Memory B cell (primary cell): ENCODE results near the gene ABCC4.
A peak's percentile ranks its signal among the peaks of the same experiment; 100 is the strongest.

Source experiments
- ATAC-seq: fragments of 150-1000 bp; cut with Tn5 transposase; 2 replicates; pipeline ENCODE4 v1.10.0; 2021; ENCODE audit warnings: low read depth, mild to moderate bottlenecking, moderate library complexity
- DNase-seq, 2 donors: peaks; one replicate each; pipeline ENCODE4 v3.0.0; 2022; ENCODE audit warnings: low spot score in 2 of 2
- H3K27ac Mint-ChIP-seq: one replicate; pipeline ENCODE4 v1.8.0; 2022; ENCODE audit warnings: mild to moderate bottlenecking, moderate library complexity, mixed read lengths
- H3K27me3 Mint-ChIP-seq: one replicate; pipeline ENCODE4 v1.8.0; 2022; ENCODE audit warnings: mixed read lengths
- H3K36me3 Mint-ChIP-seq: one replicate; pipeline ENCODE4 v1.8.0; 2022; ENCODE audit warnings: mild to moderate bottlenecking, mixed read lengths
- H3K4me1 Mint-ChIP-seq: one replicate; pipeline ENCODE4 v1.8.0; 2022; ENCODE audit warnings: mixed read lengths
- H3K4me3 Mint-ChIP-seq: one replicate; pipeline ENCODE4 v1.8.0; 2022; ENCODE audit warnings: mild to moderate bottlenecking, moderate library complexity, mixed read lengths
- H3K9me3 Mint-ChIP-seq: one replicate; pipeline ENCODE4 v1.8.0; 2022; ENCODE audit warnings: mixed read lengths

ABCC4 gene

DNA sequence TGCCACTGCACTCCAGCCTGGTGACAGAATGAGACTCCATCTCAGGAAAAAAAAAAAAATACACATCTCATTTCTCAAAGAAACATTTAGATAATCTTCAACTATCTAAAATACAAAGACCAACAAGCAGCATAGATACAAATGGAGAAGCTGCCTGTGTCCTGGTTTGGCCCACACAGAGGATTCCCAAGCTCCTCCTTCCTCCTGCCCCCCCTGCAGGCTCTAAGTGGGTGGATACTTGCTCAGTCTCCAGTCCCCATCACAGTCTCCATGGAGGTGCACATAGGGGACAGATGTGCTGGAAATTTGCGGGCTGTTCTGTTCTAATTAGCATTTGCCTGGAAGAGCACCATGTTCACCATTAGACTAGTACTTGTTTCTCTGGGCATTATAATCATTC, 59.9 kb downstream of the ABCC4 start:
- peaks cover 2% of the 10 kb centered on the region for H3K9me3 Mint-ChIP-seq
- H3K4me3 Mint-ChIP-seq: no peak overlapping the region
- peaks cover 25% of the 10 kb centered on the region for H3K4me1 Mint-ChIP-seq
- ATAC-seq (no peak), DNase-seq (no peak)
- H3K27me3 Mint-ChIP-seq: no peaks in the 10 kb centered on the region
- no peak overlapping the region for H3K27ac Mint-ChIP-seq
- peaks cover 6% of the 10 kb centered on the region for H3K36me3 Mint-ChIP-seq

DNA sequence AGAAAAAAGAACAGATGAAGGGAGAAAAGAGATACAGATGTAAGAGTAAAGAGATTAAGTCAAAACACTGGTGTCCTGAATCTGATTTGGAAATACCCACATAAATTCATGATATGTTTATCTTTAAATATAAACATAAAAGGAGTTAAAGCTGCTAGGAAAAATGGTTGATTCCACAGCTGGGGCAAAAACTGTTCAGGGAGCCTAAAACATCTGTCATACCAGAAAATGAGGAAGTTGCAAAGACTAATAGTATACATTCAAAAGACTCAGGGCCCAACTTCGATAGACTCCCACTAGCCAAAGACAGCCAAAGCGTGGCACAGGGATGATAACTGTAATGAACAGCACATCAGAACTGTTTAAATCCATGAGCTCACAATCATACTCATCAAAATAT, 62.0 kb downstream of the ABCC4 start:
- Mint-ChIP-seq H3K4me3 (peak overlapping the region; percentile 60), H3K27me3 (no peaks in the 10 kb centered on the region), H3K9me3 (peaks cover 2% of the 10 kb centered on the region), H3K36me3 (no peaks in the 10 kb centered on the region), H3K4me1 (peaks cover 33% of the 10 kb centered on the region), H3K27ac (peak overlapping the region; percentile 79)
- DNase-seq (no peak), ATAC-seq (peak; percentile 78)

DNA sequence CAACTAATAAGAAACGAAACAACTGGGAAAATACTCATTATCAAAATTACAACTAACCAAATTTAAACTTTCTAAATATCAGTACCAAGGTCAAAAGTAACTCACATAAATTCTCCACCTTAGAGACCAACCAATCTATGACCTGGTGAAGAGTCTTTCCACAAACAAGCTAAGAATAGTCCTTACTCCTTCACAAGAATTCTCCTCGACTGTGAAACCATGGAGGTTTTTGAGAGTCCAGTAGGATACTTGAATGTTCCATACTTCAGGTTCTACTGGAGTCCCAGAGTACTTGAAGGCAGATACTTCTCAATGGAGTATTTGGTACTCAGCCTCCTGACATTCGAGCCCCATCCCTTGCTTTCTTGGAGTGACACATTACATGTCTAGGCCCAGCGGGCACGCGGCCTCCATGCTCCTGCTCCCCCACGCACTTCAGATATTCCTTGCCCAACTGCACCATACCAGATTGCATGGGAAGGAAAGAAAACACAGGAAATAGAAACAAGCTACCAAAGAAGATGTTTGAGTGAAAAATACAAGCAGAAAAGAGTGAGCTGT, 63.9 kb downstream of the ABCC4 start:
- Mint-ChIP-seq H3K9me3 (peaks cover 2% of the 10 kb centered on the region), H3K27me3 (no peaks in the 10 kb centered on the region), H3K36me3 (no peaks in the 10 kb centered on the region), H3K4me1 (peaks cover 34% of the 10 kb centered on the region), H3K27ac (no peak overlapping the region), H3K4me3 (no peak overlapping the region)
- ATAC-seq: no peak
- DNase-seq: no peak

DNA sequence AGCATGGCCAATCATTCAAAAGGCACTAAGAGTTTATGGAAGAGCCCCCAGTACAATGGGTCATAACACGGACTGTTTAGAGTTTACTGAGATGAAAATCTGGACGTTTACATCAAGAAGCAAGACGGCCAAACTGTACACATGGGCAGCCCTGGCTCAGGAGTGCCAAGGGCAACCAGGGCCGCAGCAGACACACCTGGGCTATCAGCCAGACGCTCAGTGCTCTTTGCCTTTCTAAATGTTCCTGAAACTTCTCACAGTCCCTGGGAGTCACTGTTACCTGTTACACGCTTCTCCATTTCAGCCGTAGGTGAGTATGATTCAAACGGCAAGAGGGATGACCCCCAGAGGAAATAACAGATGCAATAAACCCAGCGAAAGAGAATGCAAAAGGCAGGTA, 64.5 kb downstream of the ABCC4 start:
- ATAC-seq: no peak
- Mint-ChIP-seq H3K9me3 (peaks cover 2% of the 10 kb centered on the region), H3K27ac (peak overlapping the region; percentile 54), H3K27me3 (no peaks in the 10 kb centered on the region), H3K4me1 (peaks cover 34% of the 10 kb centered on the region), H3K36me3 (no peaks in the 10 kb centered on the region), H3K4me3 (no peak overlapping the region)
- no peak for DNase-seq

DNA sequence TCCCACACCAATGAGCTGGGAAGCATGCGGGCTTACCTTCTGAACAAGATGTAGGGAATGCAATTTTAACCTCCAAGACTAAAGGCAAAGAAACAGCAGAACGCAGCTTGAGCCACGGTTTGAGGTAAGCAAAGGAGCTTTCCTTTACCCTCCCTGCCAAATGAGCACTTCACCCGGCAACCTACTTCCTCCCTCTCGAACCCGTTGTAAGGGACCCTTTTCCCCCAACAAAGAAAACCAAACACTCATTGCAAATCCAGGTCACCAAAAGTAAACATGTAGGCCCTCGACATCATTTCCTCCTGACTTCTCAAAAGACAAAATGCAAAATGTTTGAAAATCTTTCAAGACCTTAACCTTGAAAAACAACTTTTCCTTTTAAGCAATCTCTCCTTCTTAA, 65.3 kb downstream of the ABCC4 start:
- Mint-ChIP-seq H3K27ac (peak overlapping the region; percentile 54), H3K27me3 (no peaks in the 10 kb centered on the region), H3K36me3 (peaks cover under 1% of the 10 kb centered on the region), H3K4me3 (no peak overlapping the region), H3K9me3 (peaks cover 2% of the 10 kb centered on the region), H3K4me1 (peaks cover 34% of the 10 kb centered on the region)
- no peak for DNase-seq
- no peak for ATAC-seq

DNA sequence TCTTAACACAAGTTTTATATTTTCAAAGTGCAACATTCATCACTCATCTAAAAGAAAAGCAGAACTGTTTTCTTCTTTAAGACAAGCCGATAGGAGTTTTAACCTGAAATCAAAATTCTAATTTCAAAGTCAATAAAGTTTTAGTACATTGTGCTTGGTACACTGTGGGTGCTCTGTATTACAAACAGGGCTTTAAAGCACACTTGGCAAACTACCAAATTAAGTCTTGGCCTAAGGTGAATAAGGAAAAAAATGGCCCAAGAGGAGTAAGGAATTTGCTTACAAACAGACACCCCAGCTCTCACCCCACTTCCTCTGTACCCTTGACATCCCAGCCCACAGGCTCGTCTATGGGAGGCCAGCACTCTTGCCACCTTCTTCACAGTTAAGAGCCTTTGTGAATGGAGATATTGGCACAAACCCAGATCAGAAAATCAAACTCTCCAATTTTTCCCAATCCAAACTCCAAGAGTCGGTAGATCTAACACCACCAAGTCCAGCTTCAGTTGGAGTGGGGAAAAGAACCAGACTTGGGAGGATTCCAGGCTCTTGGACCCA, 66.0 kb downstream of the ABCC4 start:
- peak overlapping the region; percentile 49 for H3K4me3 Mint-ChIP-seq
- peaks cover 34% of the 10 kb centered on the region for H3K4me1 Mint-ChIP-seq
- no peak for DNase-seq
- no peaks in the 10 kb centered on the region for H3K27me3 Mint-ChIP-seq
- ATAC-seq: no peak
- peaks cover 2% of the 10 kb centered on the region for H3K9me3 Mint-ChIP-seq
- peak overlapping the region; percentile 80 for H3K27ac Mint-ChIP-seq
- peaks cover 2% of the 10 kb centered on the region for H3K36me3 Mint-ChIP-seq

DNA sequence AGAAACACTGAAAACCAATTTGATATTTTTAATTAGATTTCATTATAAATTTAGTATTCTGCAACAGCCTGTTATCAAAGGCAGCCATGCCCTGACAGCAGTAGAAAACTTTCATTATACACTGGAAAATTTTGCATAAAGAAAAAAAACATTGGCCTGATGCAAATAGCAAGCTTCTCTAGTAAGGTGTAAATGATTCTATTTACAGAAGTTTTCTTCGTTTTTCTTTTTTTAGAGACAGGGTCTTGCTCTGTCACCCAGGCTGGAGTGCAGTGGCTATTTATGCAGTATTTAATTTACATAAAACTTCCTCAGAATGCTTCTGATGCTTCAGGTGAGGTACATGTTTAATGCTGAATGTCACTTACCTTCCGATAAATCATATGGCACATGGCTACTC, 67.0 kb downstream of the ABCC4 start:
- H3K4me3 Mint-ChIP-seq: no peak overlapping the region
- no peaks in the 10 kb centered on the region for H3K9me3 Mint-ChIP-seq
- no peaks in the 10 kb centered on the region for H3K27me3 Mint-ChIP-seq
- H3K4me1 Mint-ChIP-seq: peaks cover 26% of the 10 kb centered on the region
- DNase-seq: no peak
- peak; percentile 55 for ATAC-seq
- H3K27ac Mint-ChIP-seq: peak overlapping the region; percentile 80
- H3K36me3 Mint-ChIP-seq: peaks cover 2% of the 10 kb centered on the region

DNA sequence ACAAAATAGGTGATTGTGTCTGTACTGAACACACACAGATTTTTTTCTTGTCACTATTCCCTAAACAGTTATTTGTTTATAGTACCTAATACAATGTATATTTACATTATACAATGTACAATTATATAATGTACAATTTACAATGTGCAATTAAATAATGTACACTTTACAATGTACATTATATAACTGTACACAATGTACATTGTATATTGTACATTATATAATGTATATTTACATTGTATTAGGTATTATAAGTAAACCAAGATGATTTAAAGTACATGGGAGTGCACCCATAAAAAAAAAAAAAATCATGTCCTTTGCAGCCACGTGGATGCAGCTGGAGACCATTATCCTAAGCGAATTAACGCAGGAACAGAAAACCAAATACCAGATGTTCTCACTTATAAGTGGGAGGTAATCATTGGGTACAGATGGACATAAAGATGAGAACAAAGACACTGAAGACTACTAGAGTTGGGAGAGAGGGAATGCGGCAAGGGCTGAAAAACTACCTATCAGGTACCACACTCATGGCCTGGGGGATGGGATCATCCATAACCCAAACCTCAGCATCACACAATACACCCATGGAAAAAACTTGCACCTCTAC, 68.1 kb downstream of the ABCC4 start:
- no peak for DNase-seq
- no peak overlapping the region for H3K4me3 Mint-ChIP-seq

DNA sequence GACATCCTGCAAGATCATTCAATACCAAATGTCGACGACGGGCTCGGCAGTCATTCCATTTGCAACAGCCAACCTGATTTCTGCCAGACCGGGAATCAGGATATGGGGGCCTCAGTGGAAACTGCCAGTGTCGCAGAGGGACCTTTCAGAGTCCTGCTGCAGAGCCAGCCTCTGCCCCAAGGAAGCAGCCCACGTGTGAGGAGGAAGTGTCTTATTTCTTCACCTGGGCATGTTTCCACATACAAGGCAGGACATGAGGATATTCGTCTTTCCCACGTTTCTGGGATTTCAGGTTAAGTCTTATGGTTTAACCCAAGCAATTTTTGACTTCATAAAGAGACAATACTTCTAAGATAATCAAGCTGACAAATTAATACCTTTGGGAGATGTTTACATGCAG, 69.9 kb downstream of the ABCC4 start:
- Mint-ChIP-seq H3K4me3 (no peak overlapping the region), H3K27me3 (no peaks in the 10 kb centered on the region), H3K36me3 (peaks cover 2% of the 10 kb centered on the region), H3K27ac (no peak overlapping the region), H3K4me1 (peaks cover 30% of the 10 kb centered on the region), H3K9me3 (no peaks in the 10 kb centered on the region)
- DNase-seq (no peak), ATAC-seq (no peak)

More for the DNA sequence above, 68.1 kb downstream of the ABCC4 start:
- peaks cover 2% of the 10 kb centered on the region for H3K36me3 Mint-ChIP-seq
- H3K4me1 Mint-ChIP-seq: peaks cover 23% of the 10 kb centered on the region
- ATAC-seq: no peak
- H3K27ac Mint-ChIP-seq: no peak overlapping the region
- no peaks in the 10 kb centered on the region for H3K9me3 Mint-ChIP-seq
- H3K27me3 Mint-ChIP-seq: no peaks in the 10 kb centered on the region

DNA sequence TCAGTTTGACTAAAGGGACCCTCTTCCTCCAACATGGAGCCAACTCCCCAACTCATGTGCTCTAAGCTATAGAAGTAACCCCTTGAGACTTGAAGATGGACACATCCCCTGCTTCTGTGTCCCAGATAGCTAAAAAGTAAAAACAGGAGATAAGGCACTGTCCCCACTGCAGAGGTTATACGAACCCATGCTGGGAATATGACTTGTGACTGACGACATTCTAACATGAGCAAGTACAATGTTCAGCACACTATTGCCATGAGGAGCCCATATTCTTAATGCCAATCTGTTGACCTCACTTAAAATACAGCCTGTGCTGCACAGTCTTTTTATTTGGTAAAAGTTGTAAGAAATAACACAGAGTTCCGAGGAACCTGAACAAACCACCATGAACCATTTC, 71.4 kb downstream of the ABCC4 start:
- H3K27me3 Mint-ChIP-seq: no peaks in the 10 kb centered on the region
- DNase-seq: no peak

DNA sequence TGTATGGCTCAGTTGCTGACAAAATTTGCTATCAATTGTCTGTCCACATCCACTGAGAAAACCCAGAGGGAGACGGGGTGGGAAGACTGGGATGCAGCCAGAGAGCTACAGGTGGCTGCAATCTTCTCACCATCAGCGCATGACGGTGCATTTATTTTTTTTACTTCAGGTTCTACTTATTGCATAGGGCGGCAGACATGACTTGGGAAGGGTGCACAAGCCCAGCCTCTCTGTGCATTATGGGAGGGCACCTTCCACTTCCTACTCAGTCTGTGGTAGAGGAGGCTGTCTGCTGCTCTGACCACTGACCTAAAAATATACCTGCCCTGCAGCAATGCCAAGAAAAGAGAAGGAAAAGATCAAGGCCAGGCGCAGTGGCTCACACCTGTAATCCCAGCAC, 73.1 kb downstream of the ABCC4 start:
- Mint-ChIP-seq H3K9me3 (no peaks in the 10 kb centered on the region), H3K4me3 (no peak overlapping the region), H3K27me3 (no peaks in the 10 kb centered on the region), H3K36me3 (peaks cover 2% of the 10 kb centered on the region), H3K4me1 (peaks cover 15% of the 10 kb centered on the region), H3K27ac (no peak overlapping the region)
- ATAC-seq: no peak
- DNase-seq: no peak

More for the DNA sequence above, 71.4 kb downstream of the ABCC4 start:
- Mint-ChIP-seq H3K4me1 (peaks cover 21% of the 10 kb centered on the region), H3K36me3 (peaks cover 2% of the 10 kb centered on the region), H3K9me3 (no peaks in the 10 kb centered on the region), H3K4me3 (no peak overlapping the region), H3K27ac (no peak overlapping the region)
- no peak for ATAC-seq

DNA sequence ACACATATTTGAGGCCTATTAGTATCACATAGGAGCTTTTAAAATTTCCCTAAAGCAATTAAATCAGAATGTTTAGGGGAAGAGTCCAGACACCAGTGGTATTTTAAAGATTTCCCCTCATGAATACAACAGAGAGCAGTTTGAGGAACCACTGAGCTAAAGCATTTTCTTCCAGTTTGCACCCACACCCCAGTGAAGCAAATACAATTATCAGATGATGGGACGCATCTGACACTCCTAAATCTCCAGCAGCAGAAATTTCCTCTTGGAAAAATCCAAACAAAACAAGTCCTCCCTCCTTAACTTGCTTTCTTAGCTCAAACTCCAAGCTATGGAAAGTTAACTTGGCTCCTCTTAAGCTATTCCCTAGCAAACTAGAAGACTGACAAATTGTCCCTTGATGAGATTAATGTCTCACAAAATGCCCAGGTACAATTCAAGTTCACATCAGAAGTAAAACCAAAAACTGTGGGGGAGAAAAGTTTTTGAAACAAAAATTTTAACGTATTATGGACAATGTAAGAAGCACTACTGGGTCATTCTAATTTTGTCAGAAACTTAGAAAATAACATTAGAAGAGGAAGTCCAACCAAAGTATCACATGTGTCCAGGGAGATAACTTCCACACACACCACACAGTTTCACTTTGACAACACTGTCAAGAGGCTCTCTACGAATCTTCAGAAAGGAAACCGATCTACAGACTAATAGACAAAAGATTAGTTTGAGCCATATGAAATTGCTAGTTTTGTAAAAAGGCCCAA, 74.1 kb downstream of the ABCC4 start:
- peaks cover 18% of the 10 kb centered on the region for H3K4me1 Mint-ChIP-seq
- no peaks in the 10 kb centered on the region for H3K27me3 Mint-ChIP-seq
- H3K4me3 Mint-ChIP-seq: peak overlapping the region; percentile 70
- H3K36me3 Mint-ChIP-seq: peaks cover 2% of the 10 kb centered on the region
- peak; percentile 84 for ATAC-seq
- peak overlapping the region; percentile 16 for H3K27ac Mint-ChIP-seq
- DNase-seq: no peak
- H3K9me3 Mint-ChIP-seq: no peaks in the 10 kb centered on the region

DNA sequence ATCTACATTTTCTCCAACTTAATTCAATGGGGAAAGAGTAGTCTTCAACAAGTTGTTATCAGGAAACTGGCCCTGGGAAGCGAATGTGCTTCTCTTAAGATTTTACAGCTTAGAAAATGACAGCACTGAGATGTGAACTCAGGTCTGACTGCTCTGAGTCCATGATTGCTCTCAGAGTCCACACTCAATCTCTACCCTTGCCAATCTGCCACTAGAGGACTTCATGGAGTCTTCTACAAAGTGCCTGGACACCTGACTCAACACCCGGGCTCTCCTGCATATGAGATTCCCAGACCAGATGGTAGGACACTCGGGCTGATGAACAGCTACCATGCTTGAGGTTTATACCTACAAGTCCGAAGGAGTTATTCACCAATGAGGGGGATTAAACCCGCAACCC, 74.8 kb downstream of the ABCC4 start:
- DNase-seq (no peak), ATAC-seq (no peak)
- no peaks in the 10 kb centered on the region for H3K9me3 Mint-ChIP-seq
- peaks cover 20% of the 10 kb centered on the region for H3K4me1 Mint-ChIP-seq
- H3K27ac Mint-ChIP-seq: peak overlapping the region; percentile 16
- H3K4me3 Mint-ChIP-seq: peak overlapping the region; percentile 70
- H3K27me3 Mint-ChIP-seq: no peaks in the 10 kb centered on the region
- H3K36me3 Mint-ChIP-seq: peaks cover 4% of the 10 kb centered on the region

DNA sequence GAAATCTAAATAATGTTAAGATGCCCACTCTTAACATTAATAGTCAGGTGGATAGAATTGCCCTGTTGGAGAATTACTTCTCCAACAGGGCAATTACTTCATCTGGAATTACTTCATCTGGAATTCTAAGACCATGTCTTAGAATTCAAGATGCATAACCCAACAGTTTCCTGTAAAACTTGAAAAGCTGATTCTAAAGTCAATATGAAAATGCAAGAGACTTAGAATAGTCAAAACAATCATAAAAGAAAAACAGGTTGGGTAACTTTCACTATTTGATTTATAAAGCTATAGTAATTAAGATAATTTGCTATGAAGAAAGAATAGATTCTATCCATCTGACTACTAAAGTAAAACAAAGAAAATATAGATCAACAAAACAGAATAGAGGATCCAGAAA, 75.2 kb downstream of the ABCC4 start:
- H3K9me3 Mint-ChIP-seq: no peaks in the 10 kb centered on the region
- no peaks in the 10 kb centered on the region for H3K27me3 Mint-ChIP-seq

More for the DNA sequence above, 75.2 kb downstream of the ABCC4 start:
- Mint-ChIP-seq H3K4me1 (peaks cover 20% of the 10 kb centered on the region), H3K36me3 (peaks cover 4% of the 10 kb centered on the region), H3K27ac (peak overlapping the region; percentile 16), H3K4me3 (no peak overlapping the region)
- no peak for DNase-seq
- ATAC-seq: no peak
